ENCODE measurements around the gene NLRP5.
"Not testable (repeated sequence)": the region's sequence is repeated elsewhere in the genome, so short reads cannot be mapped to it uniquely, and the experiment has no call there.

Gene NLRP5

GRCh38 chr19:56079609-56080008 is 93.0 kb downstream of the NLRP5 start:
- DNase-seq = no peak

- DNase-seq = peak; percentile 39 to 65
Observed at GRCh38 chr19:56080669-56081401, 94.3 kb downstream of the NLRP5 start.

GRCh38 chr19:56083668-56084067 is 97.1 kb downstream of the NLRP5 start:
- no peak for DNase-seq

GRCh38 chr19:56084835-56085536 is 98.4 kb downstream of the NLRP5 start:
- DNase-seq = no peak

- no peak for DNase-seq
Observed at GRCh38 chr19:56085571-56086275, 99.1 kb downstream of the NLRP5 start.

- DNase-seq = no peak
Observed at GRCh38 chr19:56086671-56087430, 100.3 kb downstream of the NLRP5 start.

- DNase-seq = no peak
Observed at GRCh38 chr19:56087647-56088496, 101.3 kb downstream of the NLRP5 start.

- DNase-seq = no peak
Observed at GRCh38 chr19:56088497-56089215, 102.1 kb downstream of the NLRP5 start.

- DNase-seq = no peak
Observed at GRCh38 chr19:56089344-56089743, 102.8 kb downstream of the NLRP5 start.

- no peak for DNase-seq
Observed at GRCh38 chr19:56091066-56091490, 104.5 kb downstream of the NLRP5 start.

GRCh38 chr19:56091751-56092546 is 105.4 kb downstream of the NLRP5 start:
- DNase-seq = no peak

- no peak for DNase-seq
Observed at GRCh38 chr19:56092685-56093631, 106.4 kb downstream of the NLRP5 start.

GRCh38 chr19:56094449-56094848 is 107.9 kb downstream of the NLRP5 start:
- DNase-seq = no peak

GRCh38 chr19:56096665-56097064 is 110.1 kb downstream of the NLRP5 start:
- no peak for DNase-seq

GRCh38 chr19:56097306-56097705 is 110.7 kb downstream of the NLRP5 start:
- DNase-seq = no peak

GRCh38 chr19:56097776-56098175 is 111.2 kb downstream of the NLRP5 start:
- DNase-seq = no peak

- not testable (repeated sequence) for DNase-seq
Observed at GRCh38 chr19:56098237-56098636, 111.7 kb downstream of the NLRP5 start.

GRCh38 chr19:56098731-56099568 is 112.4 kb downstream of the NLRP5 start:
- no peak for DNase-seq
